NCI-H2107 treated with DMSO at 0.1 percent for 48 hours (cell line): Measurements from ENCODE around the gene WBP2.
"Not testable (repeated sequence)": the region's sequence is repeated elsewhere in the genome, so short reads cannot be mapped to it uniquely, and the experiment has no call there.

Experiments used
- DNase-seq: peaks from one replicate; lab custom pipeline; 2025; ENCODE audit not compliant: unreplicated experiment; lab: John Stamatoyannopoulos, UW

The WBP2 gene

DNA sequence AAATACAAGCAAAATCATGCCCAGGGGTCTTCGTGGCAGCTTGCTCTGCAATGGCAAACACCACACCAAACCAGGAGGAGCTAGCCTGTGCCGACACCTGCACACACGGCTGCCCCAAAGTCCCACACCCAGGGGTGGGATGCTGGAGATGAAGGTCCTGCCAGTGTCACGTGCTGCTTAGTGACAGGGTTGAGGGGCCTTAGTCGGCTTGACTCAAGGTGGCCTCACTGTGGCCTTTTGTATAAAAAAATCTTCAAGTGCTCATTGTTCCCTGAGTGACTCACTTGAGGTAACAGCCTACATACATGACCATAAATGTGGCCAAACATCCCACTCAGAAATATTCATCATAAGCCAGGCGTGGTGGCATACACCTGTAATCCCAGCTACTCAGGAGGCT, 34.3 kb upstream of the WBP2 start:
- no peak for DNase-seq

- no peak for DNase-seq
Measured at GRCh38 chr17:75888484-75888883, 33.3 kb upstream of the WBP2 start.

DNA sequence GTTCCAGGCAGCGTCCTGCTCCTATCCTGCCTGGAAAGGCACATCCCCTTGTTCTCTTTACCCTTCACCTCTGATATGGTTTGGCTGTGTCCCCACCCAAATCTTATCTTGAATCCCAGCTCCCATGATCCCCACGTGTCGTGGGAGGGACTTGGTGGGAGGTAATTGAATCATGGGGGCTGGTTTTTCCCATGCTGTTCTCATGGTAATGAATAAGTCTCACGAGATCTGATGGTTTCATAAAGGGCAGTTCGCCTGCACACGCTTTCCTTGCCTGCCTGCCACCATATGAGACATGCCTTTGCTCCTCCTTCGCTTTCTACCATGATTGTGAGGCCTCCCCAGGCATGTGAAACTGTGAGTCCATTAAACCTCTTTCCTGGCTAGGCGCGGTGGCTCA, 30.7 kb upstream of the WBP2 start:
- not testable (repeated sequence) for DNase-seq

DNA sequence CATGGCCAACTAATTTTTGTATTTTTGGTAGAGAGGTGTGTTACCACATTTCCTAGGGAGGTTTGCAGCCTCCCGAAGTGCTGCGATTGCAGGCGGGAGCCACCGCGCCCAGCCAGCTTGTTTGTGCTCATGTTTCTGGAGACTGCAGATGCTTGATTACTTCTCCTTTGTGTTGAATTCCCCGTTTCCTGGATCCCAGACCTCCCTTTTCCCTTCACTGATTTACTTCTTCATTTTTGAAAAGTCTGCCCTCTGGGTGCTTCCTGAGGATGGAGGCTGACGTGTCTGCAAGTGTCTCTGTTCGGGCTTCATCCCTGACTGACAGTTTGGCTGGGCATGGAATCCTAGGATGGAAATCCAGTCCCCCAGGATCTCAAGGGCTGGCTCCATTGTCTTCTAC, 30.3 kb upstream of the WBP2 start:
- DNase-seq: no peak

DNA sequence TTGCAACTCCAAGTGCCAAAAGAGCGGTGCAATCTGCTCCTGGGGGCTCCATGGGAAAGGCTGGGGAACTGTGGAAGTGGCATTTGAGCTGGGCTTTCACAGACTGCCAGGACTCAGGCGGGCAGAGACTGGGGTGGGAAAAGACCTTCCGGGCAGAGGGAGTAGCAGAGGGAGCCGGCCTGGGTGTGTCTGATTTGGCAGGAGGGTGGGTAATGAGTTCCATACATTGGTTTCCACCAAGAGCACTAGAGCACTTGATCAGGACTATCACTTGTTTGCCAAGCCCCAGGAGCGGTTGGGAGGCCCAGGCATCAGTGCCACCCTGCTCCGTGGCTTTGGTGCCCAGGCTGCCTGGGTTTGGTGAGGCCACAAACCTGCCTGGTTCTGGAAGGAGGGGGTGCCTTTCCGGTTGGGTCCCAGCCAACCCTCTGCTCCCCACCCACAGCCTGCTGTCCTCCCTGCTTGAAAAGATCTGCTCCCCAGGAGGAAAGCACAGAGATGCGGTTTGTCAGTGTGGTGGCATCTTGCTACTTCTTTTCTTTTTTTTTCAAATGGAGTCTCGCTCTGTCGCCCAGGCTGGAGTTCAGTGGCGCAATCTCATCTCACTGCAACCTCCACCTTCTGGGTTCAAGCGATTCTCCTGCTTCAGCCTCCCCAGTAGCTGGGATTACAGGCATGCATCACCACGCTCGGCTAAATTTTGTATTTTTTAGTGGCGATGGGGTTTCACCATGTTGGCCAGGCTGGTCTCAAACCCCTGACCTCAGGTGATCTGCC, 26.7 kb upstream of the WBP2 start:
- no peak for DNase-seq

DNA sequence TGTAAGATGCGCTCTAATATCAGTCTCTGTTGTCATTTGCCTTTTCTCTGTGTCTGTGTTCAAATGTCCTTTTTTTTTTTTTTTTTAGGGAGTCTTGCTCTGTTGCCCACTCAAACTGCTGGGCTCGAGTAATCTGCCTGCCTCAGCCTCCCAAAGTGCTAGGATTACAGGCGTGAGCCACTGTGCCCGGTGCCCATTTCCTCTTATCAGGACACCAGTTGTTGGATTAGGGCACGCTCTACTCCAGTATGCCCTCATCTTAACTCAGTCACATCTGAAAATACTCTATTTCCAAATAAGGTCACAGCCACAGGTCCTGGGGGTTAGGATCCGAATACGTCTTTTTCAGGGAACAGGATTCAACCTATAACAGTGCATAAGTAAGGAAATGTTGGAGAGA, 25.1 kb upstream of the WBP2 start:
- no peak for DNase-seq

- no peak for DNase-seq
Measured at GRCh38 chr17:75878174-75878998, 23.3 kb upstream of the WBP2 start, which contains the start of gene TRIM47. TRIM47 (minus strand) TSS chr17:75878581; CDS start chr17:75878548, 33 bp downstream.

- no peak for DNase-seq
Measured at GRCh38 chr17:75877752-75878173, 22.6 kb upstream of the WBP2 start.

GRCh38 chr17:75876938-75877751, 22.0 kb upstream of the WBP2 start:
- DNase-seq: no peak

- DNase-seq: peak; percentile 61
Measured at GRCh38 chr17:75876190-75876937, 21.2 kb upstream of the WBP2 start.

- no peak for DNase-seq
Measured at GRCh38 chr17:75875940-75876189, 20.7 kb upstream of the WBP2 start.

DNA sequence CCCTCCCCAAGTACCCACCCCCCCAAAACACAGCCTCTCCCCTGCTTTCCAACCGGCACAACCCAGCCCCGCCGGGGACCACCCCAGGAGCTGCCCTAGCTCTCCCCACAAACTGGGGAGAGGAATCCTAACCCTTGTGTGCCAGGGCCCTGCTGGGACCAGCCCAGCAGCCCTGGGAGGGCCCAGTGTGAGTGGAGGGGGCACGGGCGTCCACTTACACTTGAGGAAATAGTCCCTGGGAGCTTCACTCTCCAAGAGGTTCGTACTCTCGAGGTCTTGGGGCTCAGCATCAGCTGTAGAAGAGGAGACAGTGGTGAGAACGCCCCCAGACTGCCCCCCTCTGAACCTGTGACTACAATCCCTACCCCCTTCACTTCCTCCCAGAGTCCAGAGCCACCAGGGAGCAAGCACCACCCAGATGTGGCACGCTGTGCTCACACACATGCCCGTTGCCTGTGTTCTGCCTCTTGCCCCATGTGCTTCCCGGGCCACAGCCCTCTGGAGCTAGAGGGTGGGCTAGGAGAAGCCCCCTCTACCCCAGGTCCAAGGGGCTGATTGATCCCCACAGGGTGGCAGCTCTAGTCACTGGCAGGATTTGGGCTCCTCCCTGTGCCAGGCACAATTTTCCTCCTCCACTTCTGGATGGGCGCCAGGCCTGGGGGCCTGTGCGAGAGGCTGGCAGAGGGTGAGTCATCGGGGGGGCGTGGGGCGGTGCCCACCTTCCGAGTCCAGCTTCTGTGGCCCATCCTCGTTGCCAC, 20.2 kb upstream of the WBP2 start:
- DNase-seq: no peak

GRCh38 chr17:75874323-75875181, 19.4 kb upstream of the WBP2 start:
- DNase-seq: no peak

DNA sequence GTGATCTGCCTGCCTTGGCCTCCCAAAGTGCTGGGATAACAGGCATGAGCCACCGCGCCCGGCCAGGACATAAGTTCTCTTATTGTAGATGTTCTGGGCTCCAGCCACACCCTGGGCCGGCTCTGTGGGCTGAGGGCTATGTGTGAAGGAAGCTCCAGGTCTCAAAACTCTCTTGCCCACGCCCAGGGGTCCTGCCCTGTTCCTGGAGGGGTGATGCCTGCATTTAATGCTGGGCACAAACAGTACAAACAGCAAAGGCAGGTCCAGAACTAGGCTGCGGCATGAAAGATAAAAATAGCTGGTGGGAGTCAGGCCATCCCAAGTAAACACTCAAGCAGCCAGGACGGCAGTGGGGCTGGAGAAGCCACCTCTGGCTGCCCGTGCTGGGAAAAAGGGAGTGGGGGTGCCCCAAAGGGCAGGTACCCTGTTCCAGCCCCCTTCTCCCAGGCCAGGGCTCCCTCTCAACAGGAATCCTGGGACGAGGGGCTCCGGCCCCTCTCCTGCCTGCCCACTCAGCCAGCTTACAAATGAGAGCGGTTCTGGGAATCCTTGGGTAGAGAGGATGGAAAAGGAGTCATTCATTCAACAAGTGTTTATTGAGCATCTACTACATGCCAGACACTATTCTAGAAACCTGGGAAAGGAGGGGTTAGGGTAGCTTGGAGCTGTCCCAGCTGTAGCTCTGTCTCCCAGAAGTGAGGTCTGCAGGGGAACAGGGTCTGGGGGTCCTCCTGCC, 18.6 kb upstream of the WBP2 start:
- no peak for DNase-seq

- DNase-seq: no peak
Measured at GRCh38 chr17:75872434-75873351, 17.6 kb upstream of the WBP2 start.

DNA sequence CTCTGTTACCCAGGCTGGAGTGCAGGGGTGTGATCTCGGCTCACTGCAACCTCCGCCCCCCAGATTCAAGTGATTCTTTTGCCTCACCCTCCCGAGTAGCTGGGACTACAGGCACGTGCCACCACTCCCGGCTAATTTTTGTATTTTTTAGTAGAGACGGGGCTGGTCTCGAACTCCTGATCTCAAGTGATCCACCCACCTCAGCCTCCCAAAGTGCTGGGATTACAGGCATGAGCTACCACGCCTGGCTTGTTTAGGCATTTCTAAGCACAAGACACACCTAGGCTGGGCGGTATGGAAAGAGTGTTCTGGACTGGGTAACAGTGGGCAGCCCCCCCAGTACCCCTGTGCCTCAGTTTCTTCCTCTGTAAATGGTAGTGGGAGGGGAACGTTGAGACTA, 15.1 kb upstream of the WBP2 start:
- DNase-seq: not testable (repeated sequence)

DNA sequence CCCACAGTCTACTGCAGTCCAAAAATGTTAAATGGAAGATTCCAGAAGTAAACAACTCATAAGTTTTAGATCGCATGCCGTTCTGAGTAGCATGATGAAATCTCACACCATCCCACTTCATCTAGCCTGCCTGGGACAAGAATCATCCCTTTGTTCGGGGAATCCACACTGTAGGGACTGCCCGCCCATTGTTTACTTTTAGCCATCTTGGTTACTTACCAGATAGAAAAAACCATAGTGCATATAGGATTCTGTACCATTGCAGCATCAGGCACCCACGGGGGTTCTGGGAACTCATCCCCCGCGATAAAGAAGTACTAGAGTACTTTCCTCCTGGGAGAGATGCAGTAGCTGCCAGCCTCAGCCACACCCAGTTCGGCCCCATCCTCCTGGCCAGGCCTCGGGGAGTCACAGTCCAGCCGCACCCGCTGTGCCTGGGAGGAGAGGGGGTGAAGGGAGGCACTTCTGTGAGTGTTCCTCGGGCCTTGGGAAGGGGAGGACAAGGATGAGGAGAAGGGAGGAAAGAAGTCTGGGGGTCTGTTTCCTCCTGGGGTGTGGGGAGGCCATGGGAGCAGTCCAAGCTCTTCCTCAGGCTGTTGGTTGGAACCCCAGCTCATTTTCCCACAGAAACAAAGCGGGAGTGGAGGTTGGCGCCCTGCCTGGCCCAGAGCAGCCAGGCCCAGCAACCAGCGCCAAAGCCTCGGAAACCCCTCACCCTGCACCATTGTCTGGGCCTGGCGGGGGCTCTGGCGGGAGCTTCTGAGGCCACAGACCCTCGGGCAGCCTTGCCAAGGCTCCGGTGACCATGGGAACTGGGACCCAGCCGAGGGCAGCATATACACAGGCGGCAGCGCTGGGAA, 14.4 kb upstream of the WBP2 start:
- no peak for DNase-seq
